Adrenal gland (tissue), 12 donors: ENCODE measurements around the gene MYCBP. TPM values are rescaled to one million over a fixed set of nuclear protein-coding genes. Genes with fewer than 3 reads are reported as not detected.

Source experiments
- DNase-seq, 7 donors: peaks; one replicate each; pipeline ENCODE4 v3.0.0-alpha.2; 2019 to 2020
- H3K27ac ChIP-seq, 5 donors: fragments of 200-600 bp; sonication (generic) in 4 of 5; 1 replicate in 3 of 5; 2 replicates in 2 of 5; pipeline versions ENCODE4 v1.5.1 to v1.8.0; 2016 to 2020; ENCODE audit warnings: mild to moderate bottlenecking in 1 of 5
- H3K27me3 ChIP-seq: fragments of 200-600 bp; 2 replicates; pipeline ENCODE4 v1.8.0; 2021
- H3K36me3 ChIP-seq, 2 donors: fragments of 200-600 bp; replicated peaks in 1 of 2; 1 replicate in 1 of 2; 2 replicates in 1 of 2; pipeline versions ENCODE4 v1.5.1 to v1.8.0; 2018 to 2022
- H3K4me1 ChIP-seq, 2 donors: fragments of 200-600 bp; replicated peaks in 1 of 2; 1 replicate in 1 of 2; 2 replicates in 1 of 2; pipeline versions ENCODE4 v1.5.1 to v1.8.0; 2018 to 2021
- H3K4me3 ChIP-seq, 4 donors: fragments of 200-600 bp; sonication (generic) in 3 of 4; one replicate each; pipeline ENCODE4 v1.5.1; 2016 to 2018
- H3K9me3 ChIP-seq, 3 donors: fragments of 200-600 bp; sonication (generic) in 1 of 3; replicated peaks in 1 of 3; 1 replicate in 2 of 3; 2 replicates in 1 of 3; pipeline versions ENCODE4 v1.5.1 to v1.8.0; 2016 to 2021
- CTCF ChIP-seq, 6 experiments: fragments of 450-650 bp in 4 of 6; fragments of 200-600 bp in 2 of 6; sonication (generic) in 1 of 6; IDR thresholded peaks; 1 replicate in 5 of 6; 2 replicates in 1 of 6; pipeline versions ENCODE4 v1.5.1 to v1.8.0; 2016 to 2021; ENCODE audit warnings: antibody characterized with exemption in 6 of 6, mild to moderate bottlenecking in 2 of 6, moderate library complexity in 1 of 6
- POLR2A ChIP-seq, 2 donors: fragments of 450-650 bp; IDR thresholded peaks; one replicate each; pipeline ENCODE4 v1.6.1; 2017; ENCODE audit warnings: antibody characterized with exemption in 2 of 2, mild to moderate bottlenecking in 2 of 2, moderate library complexity in 1 of 2
- WGBS, 4 donors: extraction: QIAGEN DNeasy Blood & Tissue Kit in 2 of 4; methylation state at CpG; one replicate each; pipeline versions ENCODE4 v1.1.5 to v1.1.7; 2013 to 2017; 5-methylcytosine and 5-hydroxymethylcytosine counted together
- intact Hi-C, 2 donors: fragments of 100-400 bp; cut with DNase I; formaldehyde crosslinking; loops; one replicate each; pipeline versions ENCODE4 v1.14.1 to v1.15.0; 2022 to 2023
- polyA plus RNA-seq, 3 donors: library from polyadenylated mRNA; stranded (reverse); fragments of 200-250 nt in 2 of 3; fragments of 350-450 nt in 1 of 3; fragmentation: Illumina TruSeq in 1 of 3; extraction: RNeasy Lipid Tissue Mini Kit (QIAGEN cat#74804) in 1 of 3; gene quantifications; one replicate each; pipeline ENCODE4 v1.2.3, GENCODE V29; 2013 to 2014
- total RNA-seq, 9 donors: library from RNA; depleted of rRNA in 4 of 9; stranded (reverse); fragments of >200 nt in 4 of 9; fragments of 120-200 nt in 1 of 9; fragmentation: NEBNext Ultra II Directional in 1 of 9; extraction: Animal tissue kit (Norgen Biotek cat#: 25700) in 1 of 9; gene quantifications; one replicate each; pipeline versions ENCODE4 v1.1.0 to v1.2.4, GENCODE V29; 2013 to 2023
- donor health status: healthy with polysubstance abuse.
- donor health status: Bipolar disorder and iron deficiency.
- donor health status: DM: yes; HTN: yes; CAD: no.
- donor health status: DM: no; HTN: no; CAD: no.
- donor health status: DM: no; HTN: no; CAD: no.
- donor health status: DM: yes; HTN: yes; CAD: no.

MYCBP gene
- total and polyA plus RNA-seq, 12 donors: 5.5 to 97.3 (median 18.4) TPM

- no peak for DNase-seq
- Histone ChIP-seq H3K36me3 (no peaks in the 10 kb centered on the region), H3K4me1 (no peaks in the 10 kb centered on the region), H3K27me3 (no peaks in the 10 kb centered on the region), H3K27ac (no peak overlapping the region), H3K9me3 (no peaks in the 10 kb centered on the region), H3K4me3 (no peak overlapping the region)
- intact Hi-C loops: no loop called here
- TF ChIP-seq CTCF (IDR thresholded peaks at IDR 0.05): no peak
- TF ChIP-seq POLR2A (IDR thresholded peaks at IDR 0.05): no peak
- WGBS, 4 donors: 77 to 81% (median 79%) methylated on average over 1 of the region's 1 CpG
Observed at GRCh38 chr1:38892976-38893375, 19.8 kb upstream of the MYCBP start.

GRCh38 chr1:38891753-38892152, 18.6 kb upstream of the MYCBP start:
- Histone ChIP-seq H3K27me3 (no peaks in the 10 kb centered on the region), H3K36me3 (no peaks in the 10 kb centered on the region), H3K9me3 (no peaks in the 10 kb centered on the region), H3K4me1 (no peaks in the 10 kb centered on the region), H3K4me3 (no peak overlapping the region), H3K27ac (no peak overlapping the region)
- intact Hi-C loops: no loop called here
- DNase-seq: no peak
- TF ChIP-seq POLR2A (IDR thresholded peaks at IDR 0.05) (no peak), CTCF (IDR thresholded peaks at IDR 0.05) (no peak)
- WGBS, 4 donors: 88 to 89% (median 89%) methylated on average over 1 of the region's 1 CpG

GRCh38 chr1:38889589-38889988, 16.4 kb upstream of the MYCBP start:
- H3K4me1 ChIP-seq: no peaks in the 10 kb centered on the region
- H3K36me3 ChIP-seq: no peaks in the 10 kb centered on the region
- no peak for TF ChIP-seq POLR2A (IDR thresholded peaks at IDR 0.05)
- no peak for TF ChIP-seq CTCF (IDR thresholded peaks at IDR 0.05)
- H3K27ac ChIP-seq: no peak overlapping the region
- intact Hi-C loops: no loop called here
- no peaks in the 10 kb centered on the region for H3K9me3 ChIP-seq
- no peaks in the 10 kb centered on the region for H3K27me3 ChIP-seq
- DNase-seq: no peak
- 65 to 91% (median 75%) methylated on average over 5 of the region's 5 CpGs for WGBS, 4 donors
- H3K4me3 ChIP-seq: no peak overlapping the region

GRCh38 chr1:38888423-38889333, 15.5 kb upstream of the MYCBP start:
- no peak for DNase-seq
- Histone ChIP-seq H3K4me3 (no peak overlapping the region), H3K27ac (no peak overlapping the region), H3K4me1 (no peaks in the 10 kb centered on the region), H3K27me3 (no peaks in the 10 kb centered on the region), H3K36me3 (no peaks in the 10 kb centered on the region), H3K9me3 (no peaks in the 10 kb centered on the region)
- 89 to 97% (median 92%) methylated on average over 9 of the region's 9 CpGs for WGBS, 4 donors
- intact Hi-C loops: no loop called here
- TF ChIP-seq POLR2A (IDR thresholded peaks at IDR 0.05) (no peak), CTCF (IDR thresholded peaks at IDR 0.05) (no peak)
